Small intestine (tissue), 7 donors: ENCODE measurements around the gene EVA1A. TPM values are rescaled to one million over a fixed set of nuclear protein-coding genes. Genes with fewer than 3 reads are reported as not detected.

Experiments
- DNase-seq, 2 donors: peaks; one replicate each; pipeline versions ENCODE4 v3.0.0 to v3.0.0-alpha.2; 2013
- FAIRE-seq: peaks from 2 replicates; lab custom pipeline; 2012; peaks lifted over from hg19 to GRCh38; lab: Jason Lieb, UNC
- H3K27ac ChIP-seq, 3 donors: one replicate each; pipeline ENCODE4 v1.5.1; 2013; ENCODE audit warnings: low read length in 2 of 3, mild to moderate bottlenecking in 2 of 3, control low read depth in 1 of 3, inconsistent platforms in 1 of 3, low read depth in 1 of 3, moderate library complexity in 1 of 3
- H3K27me3 ChIP-seq, 3 donors: one replicate each; pipeline ENCODE4 v1.6.1; 2013; ENCODE audit warnings: low read length in 3 of 3, inconsistent platforms in 1 of 3; ENCODE audit not compliant: control insufficient read depth in 3 of 3, insufficient read depth in 3 of 3
- H3K36me3 ChIP-seq, 3 donors: one replicate each; pipeline ENCODE4 v1.6.1; 2013; ENCODE audit warnings: low read length in 3 of 3, inconsistent platforms in 1 of 3, low read depth in 1 of 3, mild to moderate bottlenecking in 1 of 3, moderate library complexity in 1 of 3; ENCODE audit not compliant: control insufficient read depth in 3 of 3, insufficient read depth in 2 of 3
- H3K4me1 ChIP-seq, 3 donors: one replicate each; pipeline ENCODE4 v1.6.1; 2013; ENCODE audit warnings: low read length in 2 of 3, inconsistent platforms in 1 of 3, low read depth in 1 of 3, mild to moderate bottlenecking in 1 of 3, moderate library complexity in 1 of 3; ENCODE audit not compliant: control insufficient read depth in 3 of 3, insufficient read depth in 2 of 3
- H3K4me3 ChIP-seq, 3 donors: one replicate each; pipeline ENCODE4 v1.5.1; 2013; ENCODE audit warnings: low read length in 3 of 3, control low read depth in 1 of 3, inconsistent platforms in 1 of 3, low read depth in 1 of 3, mild to moderate bottlenecking in 1 of 3, moderate library complexity in 1 of 3
- H3K9me3 ChIP-seq, 2 donors: one replicate each; pipeline ENCODE4 v1.6.1; 2013; ENCODE audit warnings: low read depth in 1 of 2, low read length in 1 of 2; ENCODE audit not compliant: control insufficient read depth in 2 of 2, insufficient read depth in 1 of 2
- WGBS, 3 donors: extraction: QIAGEN DNeasy Blood & Tissue Kit; methylation state at CpG; one replicate each; pipeline ENCODE4 v1.1.7; 2013; 5-methylcytosine and 5-hydroxymethylcytosine counted together
- polyA plus RNA-seq, 4 donors: library from polyadenylated mRNA; stranded (reverse) in 3 of 4; unstranded in 1 of 4; fragments of 200-250 nt in 3 of 4; fragments of 120-200 nt in 1 of 4; gene quantifications; one replicate each; pipeline versions ENCODE4 v1.2.1 to v1.2.3, GENCODE V29; 2013
- donor health status: healthy with polysubstance abuse.
- donor health status: control.
- donor health status: control.
- donor health status: Bipolar disorder and iron deficiency.
- donor health status: healthy.

EVA1A gene
- polyA plus RNA-seq, 4 donors, result 0.45 to 13.2 (median 5.0) TPM

- H3K27me3 ChIP-seq, result no peaks in the 10 kb centered on the region
- H3K9me3 ChIP-seq, result peaks cover 0 to 9% of the 10 kb centered on the region in 2 donors
- no peak overlapping the region for H3K27ac ChIP-seq
- peaks cover 0 to 3% (median 0%) of the 10 kb centered on the region in 3 donors for H3K4me1 ChIP-seq
- WGBS, 3 donors, result 73 to 80% (median 74%) methylated on average over 8 of the region's 8 CpGs
- peaks cover 0 to 20% (median 0%) of the 10 kb centered on the region in 3 donors for H3K36me3 ChIP-seq
- no peak overlapping the region for H3K4me3 ChIP-seq
- no peak for FAIRE-seq
- no peak for DNase-seq
These were observed 44.1 kb downstream of the EVA1A start for GRCh38 chr2:75516378-75517360.

DNA sequence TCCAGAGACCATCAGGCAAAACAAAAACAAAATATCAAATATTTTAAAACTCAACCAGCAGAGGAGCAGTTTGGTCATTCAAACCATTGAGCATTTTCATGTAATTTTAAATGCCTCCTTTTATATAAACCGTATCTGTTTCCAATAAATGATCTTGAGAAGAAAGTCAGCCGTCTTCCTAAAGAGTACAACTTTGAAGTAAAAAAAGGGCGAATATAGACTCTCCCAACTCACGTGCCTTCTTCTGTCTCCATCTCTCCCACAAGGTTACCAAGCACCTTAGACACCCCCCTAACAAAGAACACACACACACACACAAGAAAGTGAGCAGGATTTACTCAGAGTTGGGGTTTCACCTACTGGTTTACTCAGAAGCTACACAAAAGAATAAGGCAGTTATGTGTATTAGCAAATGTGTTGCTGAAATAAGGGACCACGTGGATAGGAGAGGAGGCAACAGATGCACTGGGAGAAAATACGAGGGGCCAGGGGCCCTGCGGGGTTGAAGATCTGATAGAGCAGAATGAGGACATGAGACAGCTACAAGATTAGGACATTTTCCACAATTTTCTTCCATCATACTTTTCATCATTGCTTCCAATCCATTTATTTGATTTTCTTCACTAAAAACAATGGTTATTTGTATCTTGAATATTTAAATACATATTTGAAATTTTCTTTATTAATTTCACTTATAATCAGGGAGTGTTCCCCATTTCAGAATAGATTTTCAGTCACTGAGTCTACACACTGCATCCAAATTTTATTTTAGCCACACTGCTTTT, 45.0 kb downstream of the EVA1A start:
- 90 to 94% (median 93%) methylated on average over 7 of the region's 7 CpGs for WGBS, 3 donors
- no peak for DNase-seq
- H3K27ac ChIP-seq, result no peak overlapping the region
- H3K4me3 ChIP-seq, result no peak overlapping the region
- peaks cover 0 to 20% (median 0%) of the 10 kb centered on the region in 3 donors for H3K36me3 ChIP-seq
- H3K9me3 ChIP-seq, result peaks cover 0 to 9% of the 10 kb centered on the region in 2 donors
- no peak for FAIRE-seq
- no peaks in the 10 kb centered on the region for H3K27me3 ChIP-seq
- H3K4me1 ChIP-seq, result no peaks in the 10 kb centered on the region

DNA sequence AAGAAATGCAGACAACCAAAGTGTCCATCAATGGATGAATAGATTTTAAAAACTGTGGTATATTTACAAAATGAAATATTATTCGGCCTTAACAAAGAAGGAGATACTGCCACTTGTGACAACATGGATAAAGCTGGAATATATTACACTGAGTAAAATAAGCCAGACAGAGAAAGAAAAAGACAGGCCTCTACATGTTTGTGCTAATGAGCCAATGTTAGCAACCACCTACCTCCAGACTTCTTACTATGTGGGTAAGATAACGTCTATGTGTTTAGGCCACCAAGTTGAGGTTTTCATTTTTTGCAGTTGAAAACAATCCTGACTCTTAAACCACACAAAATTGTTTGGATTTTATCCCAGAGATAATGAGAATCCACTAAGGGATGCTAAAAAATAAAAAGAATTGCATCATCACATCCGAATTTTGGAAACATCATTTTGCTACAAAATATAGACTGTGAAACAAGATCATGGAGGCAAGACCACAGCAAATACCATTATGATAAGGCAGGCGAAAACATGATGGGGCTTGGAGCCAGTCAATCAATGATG, 47.0 kb downstream of the EVA1A start:
- Histone ChIP-seq H3K36me3 (peaks cover 0 to 12% (median 0%) of the 10 kb centered on the region in 3 donors), H3K27ac (no peak overlapping the region), H3K4me1 (no peaks in the 10 kb centered on the region), H3K4me3 (no peak overlapping the region), H3K9me3 (peaks cover 0 to 12% of the 10 kb centered on the region in 2 donors), H3K27me3 (no peaks in the 10 kb centered on the region)
- DNase-seq (no peak), FAIRE-seq (no peak)
- WGBS, 3 donors, result 88 to 92% (median 91%) methylated on average over 4 of the region's 4 CpGs

DNA sequence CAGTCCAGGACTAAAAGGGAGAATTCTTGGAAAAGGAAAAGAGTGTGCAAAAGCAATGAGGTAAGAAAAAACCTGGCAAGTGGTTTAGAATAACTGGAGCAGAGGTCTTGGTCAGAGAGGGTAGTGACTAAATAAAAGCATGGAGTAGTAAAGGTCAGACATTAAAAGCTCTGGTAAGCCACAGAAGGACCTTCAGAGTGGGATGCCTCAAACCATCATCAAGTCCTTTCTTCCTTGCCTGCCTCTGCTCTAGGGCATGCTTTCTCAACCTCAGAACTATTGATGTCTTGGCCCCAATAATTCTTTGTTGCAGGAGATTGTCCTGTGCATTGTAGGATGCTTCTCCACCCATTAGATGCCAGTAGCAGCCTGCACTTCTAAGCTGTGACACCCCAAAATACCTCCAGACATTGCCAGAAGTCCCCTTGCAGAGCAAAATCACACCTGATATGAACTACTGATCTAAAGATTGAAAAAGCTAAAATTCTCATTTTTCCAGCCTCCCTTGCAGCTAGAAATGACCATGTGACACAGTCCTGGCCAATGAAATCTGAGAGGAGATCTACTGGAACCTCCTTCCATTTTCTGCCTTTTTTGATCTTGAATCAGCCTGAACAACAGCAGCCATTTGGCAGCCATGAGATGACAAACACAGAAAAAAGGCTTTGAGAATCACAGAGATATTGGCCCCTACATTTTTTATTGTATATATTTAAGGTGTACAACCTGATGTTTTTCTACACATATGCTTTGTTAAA, 48.1 kb downstream of the EVA1A start:
- no peak for DNase-seq
- H3K36me3 ChIP-seq, result peaks cover 0 to 6% (median 0%) of the 10 kb centered on the region in 3 donors
- no peak overlapping the region for H3K4me3 ChIP-seq
- H3K27ac ChIP-seq, result no peak overlapping the region
- FAIRE-seq, result no peak
- H3K9me3 ChIP-seq, result peaks cover 0 to 18% of the 10 kb centered on the region in 2 donors
- H3K27me3 ChIP-seq, result no peaks in the 10 kb centered on the region
- no peaks in the 10 kb centered on the region for H3K4me1 ChIP-seq

DNA sequence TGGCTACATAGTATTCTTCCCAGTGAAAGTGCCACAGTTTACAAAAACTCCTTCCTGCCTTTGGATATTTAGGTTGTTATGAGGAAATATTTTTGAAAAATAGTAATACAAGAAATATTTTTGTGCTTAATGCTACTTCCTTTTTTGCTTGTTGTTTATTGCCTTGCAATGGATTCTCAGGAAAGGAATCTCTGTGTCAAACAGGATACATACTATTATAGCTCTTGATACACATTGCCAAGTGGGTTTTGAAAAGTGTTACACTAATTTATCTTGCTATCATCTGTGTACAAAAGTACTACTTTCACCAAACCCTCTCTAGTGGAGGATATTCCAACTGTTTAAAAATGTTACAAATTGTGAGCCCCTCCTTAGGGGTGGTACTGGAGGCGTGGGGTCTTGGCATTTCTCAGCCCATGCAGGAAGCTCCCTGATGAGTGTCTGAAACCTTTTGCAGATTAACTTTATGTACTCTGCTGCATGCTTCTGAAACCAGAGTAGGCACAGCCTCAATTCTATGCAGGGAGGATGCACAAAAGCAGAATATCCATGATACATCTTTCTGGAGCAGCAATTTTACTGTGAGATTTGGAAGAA, 54.5 kb downstream of the EVA1A start:
- 60 to 68% (median 68%) methylated on average over 1 of the region's 1 CpG for WGBS, 3 donors
- Histone ChIP-seq H3K4me3 (no peak overlapping the region), H3K9me3 (peaks cover 0 to 15% of the 10 kb centered on the region in 2 donors), H3K27ac (no peak overlapping the region), H3K4me1 (no peaks in the 10 kb centered on the region), H3K27me3 (no peaks in the 10 kb centered on the region), H3K36me3 (peaks cover 0 to 9% (median 0%) of the 10 kb centered on the region in 3 donors)
- FAIRE-seq, result no peak
- DNase-seq, result no peak

- Histone ChIP-seq H3K4me3 (no peak overlapping the region), H3K27me3 (no peaks in the 10 kb centered on the region), H3K4me1 (no peaks in the 10 kb centered on the region), H3K27ac (no peak overlapping the region), H3K36me3 (peaks cover 0 to 9% (median 0%) of the 10 kb centered on the region in 3 donors), H3K9me3 (peaks cover 0 to 15% of the 10 kb centered on the region in 2 donors)
- FAIRE-seq (no peak), DNase-seq (no peak)
- WGBS, 3 donors, result 83 to 89% (median 83%) methylated on average over 5 of the region's 5 CpGs
These were observed 55.7 kb downstream of the EVA1A start for GRCh38 chr2:75505012-75505411.

DNA sequence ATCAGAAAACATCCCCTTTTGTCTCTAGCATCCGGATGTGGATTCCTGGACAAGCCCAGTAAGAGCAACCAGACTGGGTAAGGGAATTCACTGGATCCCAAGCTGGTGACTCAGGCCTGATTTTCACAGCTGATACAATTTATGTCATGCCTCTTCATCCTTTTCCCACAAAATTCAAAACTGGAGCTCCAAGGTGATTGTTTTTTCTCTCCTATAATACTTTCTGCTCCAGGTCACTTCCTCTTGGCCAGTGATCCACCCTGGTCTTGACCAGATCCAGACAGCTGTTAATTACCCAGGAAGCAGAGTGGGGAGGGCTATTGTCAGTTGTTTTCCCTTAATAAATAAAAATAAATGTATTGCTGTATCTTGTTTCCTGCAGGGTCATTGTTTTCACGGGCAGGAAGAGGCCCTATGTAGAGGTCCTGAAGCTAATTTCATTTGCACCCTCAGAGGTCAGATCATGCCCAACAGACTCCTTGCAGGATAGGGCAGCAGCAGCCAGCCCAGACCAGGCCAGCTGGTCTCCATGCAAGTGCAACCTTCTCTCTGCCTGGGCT, 57.6 kb downstream of the EVA1A start:
- FAIRE-seq (no peak), DNase-seq (no peak)
- no peak overlapping the region for H3K4me3 ChIP-seq
- H3K9me3 ChIP-seq, result peaks cover 0 to 7% of the 10 kb centered on the region in 2 donors
- WGBS, 3 donors, result 52 to 72% (median 54%) methylated on average over 2 of the region's 2 CpGs
- no peaks in the 10 kb centered on the region for H3K27me3 ChIP-seq
- peaks cover 0 to 9% (median 0%) of the 10 kb centered on the region in 3 donors for H3K36me3 ChIP-seq
- H3K27ac ChIP-seq, result no peak overlapping the region
- H3K4me1 ChIP-seq, result no peaks in the 10 kb centered on the region
